ENCODE measurements around the gene PRPSAP1.

Gene PRPSAP1

DNA sequence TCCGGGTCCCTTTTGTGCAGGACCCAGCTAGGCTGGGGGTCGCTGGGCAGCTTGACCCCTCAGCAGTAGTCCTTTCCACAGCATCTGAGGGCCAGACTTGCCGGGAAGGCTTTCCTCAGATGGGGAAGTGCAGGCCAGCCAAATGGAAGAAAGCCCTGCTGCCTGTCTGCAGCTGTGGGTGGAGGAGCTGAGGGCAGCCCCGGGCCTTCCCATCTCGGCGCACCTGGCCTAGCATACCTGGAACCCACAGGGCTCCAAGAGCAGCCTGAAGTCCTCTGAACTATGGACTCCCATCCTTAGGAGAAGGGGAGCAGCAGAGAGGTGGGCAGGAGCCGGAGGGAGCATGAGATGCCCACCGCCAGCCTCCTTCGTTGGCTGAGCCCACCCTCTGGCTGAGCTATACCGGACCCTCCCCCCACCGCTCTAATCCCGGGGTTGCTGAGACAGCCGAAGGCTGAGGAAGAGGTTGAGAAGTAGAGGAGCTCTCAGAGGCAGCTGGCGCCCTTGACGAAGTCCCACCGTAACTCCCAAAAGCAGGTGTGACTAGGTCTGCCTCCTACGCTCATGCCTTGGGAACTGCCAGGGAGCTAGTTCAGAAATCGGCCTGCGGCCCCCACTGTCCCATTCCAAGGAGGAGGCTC lies 75.3 kb downstream of the PRPSAP1 start:
- H3K9me3 ChIP-seq (ENCODE audit: control extremely low read depth in 1 of 5, control insufficient read depth in 4 of 5, insufficient read depth in 2 of 5, low read depth in 1 of 5, low read length in 4 of 5), result no peaks in the 10 kb centered on the region
- 98% methylated on average over 14 of the region's 19 CpGs for WGBS (ENCODE audit: insufficient coverage)
- no peak for DNase-seq
- peaks cover 0 to 3% (median 0%) of the 10 kb centered on the region in 4 experiments for H3K36me3 ChIP-seq (ENCODE audit: control insufficient read depth in 4 of 4, insufficient read depth in 4 of 4, low read length in 3 of 4)
- H3K27ac ChIP-seq (ENCODE audit: insufficient read depth in 1 of 2, low read depth in 1 of 2, low read length in 2 of 2, poor library complexity in 1 of 2, severe bottlenecking in 2 of 2), result no peak overlapping the region
- H3K4me3 ChIP-seq (ENCODE audit: control insufficient read depth in 1 of 7, extremely low read depth in 1 of 7, insufficient read depth in 4 of 7, low read depth in 2 of 7, low read length in 6 of 7), result no peak overlapping the region
- H3K4me1 ChIP-seq (ENCODE audit: control extremely low read depth in 1 of 4, control insufficient read depth in 4 of 4, insufficient read depth in 4 of 4, low read length in 3 of 4), result peaks cover 0 to 34% (median 14%) of the 10 kb centered on the region in 4 experiments
- H3K27me3 ChIP-seq (replicated peaks in 2 of 5; ENCODE audit: control insufficient read depth in 4 of 5, insufficient read depth in 5 of 5, low read length in 4 of 5), result no peaks in the 10 kb centered on the region
- ChIA-PET CTCF (interaction anchor here (0.5 to 6.1 kb wide), 16 partner anchors 10 to 159 kb away, joined by 3 to 110 read pairs (median 7); partner anchors contain the start of gene FOXJ1), POLR2A (no interaction called here)

DNA sequence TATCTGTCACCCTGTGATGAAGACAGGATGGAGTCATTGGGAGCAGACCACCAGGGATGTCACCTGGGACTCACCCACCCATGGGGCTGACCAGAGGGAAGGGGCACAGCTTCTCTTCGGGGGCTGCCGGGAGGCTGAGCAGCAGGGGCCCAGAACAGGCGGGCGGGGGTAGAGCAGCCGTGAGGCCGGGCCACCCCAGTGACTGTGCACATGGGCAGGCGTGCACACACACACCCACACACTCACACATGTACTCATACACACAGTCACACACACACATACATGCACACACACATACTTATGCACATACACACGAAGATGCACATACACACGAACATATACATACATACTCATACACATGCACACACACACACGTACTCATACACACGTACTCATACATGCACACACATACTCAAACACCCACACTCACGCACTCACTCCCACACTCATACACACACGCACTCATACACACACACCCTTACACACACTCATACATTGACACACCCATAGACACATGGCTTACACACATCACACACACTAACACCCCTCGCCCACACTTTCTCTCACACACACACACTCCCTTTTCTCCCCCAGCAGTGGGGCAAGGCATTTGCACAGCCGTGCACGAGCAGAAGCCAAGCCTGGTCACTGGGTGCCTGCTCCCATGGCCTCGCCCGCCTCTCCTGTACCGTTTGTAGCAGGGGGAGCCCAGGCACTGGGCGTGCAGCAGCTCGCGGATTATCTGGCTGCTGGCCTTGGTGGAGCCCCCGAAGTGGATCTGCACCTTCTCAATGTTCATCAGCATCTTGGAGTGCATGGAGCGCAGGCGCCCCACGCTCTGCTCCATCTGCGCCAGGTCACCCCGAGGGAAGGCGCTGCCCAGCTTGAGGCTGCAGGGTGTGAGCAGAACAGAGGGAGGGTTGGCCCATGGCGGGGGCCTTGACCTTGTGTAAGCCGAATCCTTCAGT lies 76.1 kb downstream of the PRPSAP1 start:
- CTCF ChIA-PET, result interaction anchor here (0.5 to 6.1 kb wide), 13 partner anchors 9 to 158 kb away, joined by 3 to 110 read pairs (median 4); partner anchors contain the start of gene FOXJ1
- peaks cover 0 to 3% (median 0%) of the 10 kb centered on the region in 4 experiments for H3K36me3 ChIP-seq (ENCODE audit: control insufficient read depth in 4 of 4, insufficient read depth in 4 of 4, low read length in 3 of 4)
- peaks cover 0 to 39% (median 22%) of the 10 kb centered on the region in 4 experiments for H3K4me1 ChIP-seq (ENCODE audit: control extremely low read depth in 1 of 4, control insufficient read depth in 4 of 4, insufficient read depth in 4 of 4, low read length in 3 of 4)
- no peaks in the 10 kb centered on the region for H3K9me3 ChIP-seq (ENCODE audit: control extremely low read depth in 1 of 5, control insufficient read depth in 4 of 5, insufficient read depth in 2 of 5, low read depth in 1 of 5, low read length in 4 of 5)
- no peaks in the 10 kb centered on the region for H3K27me3 ChIP-seq (replicated peaks in 2 of 5; ENCODE audit: control insufficient read depth in 4 of 5, insufficient read depth in 5 of 5, low read length in 4 of 5)
- H3K4me3 ChIP-seq (ENCODE audit: control insufficient read depth in 1 of 7, extremely low read depth in 1 of 7, insufficient read depth in 4 of 7, low read depth in 2 of 7, low read length in 6 of 7), result no peak overlapping the region
- POLR2A ChIA-PET, result interaction anchor here (0.6 kb wide), 1 partner anchor 113 kb away, joined by 3 read pairs; no protein-coding TSS in a partner anchor
- DNase-seq, result no peak
- WGBS (ENCODE audit: insufficient coverage), result 98% methylated on average over 28 of the region's 31 CpGs
- H3K27ac ChIP-seq (ENCODE audit: insufficient read depth in 1 of 2, low read depth in 1 of 2, low read length in 2 of 2, poor library complexity in 1 of 2, severe bottlenecking in 2 of 2), result no peak overlapping the region

DNA sequence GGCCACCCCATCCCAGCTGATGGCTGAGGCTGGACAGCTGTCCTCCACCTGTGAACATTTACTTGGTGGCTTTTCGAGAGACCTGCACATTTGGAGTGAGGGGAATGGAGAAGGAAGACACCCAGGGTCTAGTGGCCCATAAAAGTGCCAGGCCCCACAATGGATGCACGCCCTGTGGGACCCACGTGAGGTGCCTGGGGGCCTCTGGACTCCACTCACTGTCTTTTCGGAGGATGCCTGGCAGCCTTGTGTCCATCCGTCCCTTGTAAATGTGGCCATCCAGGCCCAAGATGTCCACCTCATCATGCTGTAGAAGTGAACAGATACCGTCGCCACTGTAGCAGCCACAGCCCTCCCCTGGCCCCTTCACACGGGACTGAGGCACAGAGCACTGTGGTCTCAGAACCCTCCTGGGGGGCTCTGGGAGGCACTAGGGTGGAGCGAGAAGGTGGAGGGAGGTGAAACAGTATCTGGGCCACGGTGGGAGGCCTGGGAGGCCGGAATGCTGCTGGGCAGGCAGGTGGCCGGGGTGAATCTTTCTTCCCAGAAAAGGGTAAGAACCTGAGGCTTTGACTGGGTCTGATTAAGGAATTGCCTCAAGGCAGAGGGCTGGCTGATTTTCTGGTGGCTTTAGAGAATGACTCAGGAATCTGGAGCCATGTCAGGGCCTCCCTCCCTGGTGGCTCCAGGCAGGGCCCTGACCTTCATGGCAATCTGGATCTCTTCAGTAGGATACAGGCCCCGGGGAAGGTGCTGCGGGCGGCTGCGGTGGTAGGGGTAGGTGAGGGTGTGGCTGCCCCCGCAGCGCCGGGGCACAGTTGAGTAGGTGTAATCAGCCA lies 77.0 kb downstream of the PRPSAP1 start:
- 96% methylated on average over 17 of the region's 19 CpGs for WGBS (ENCODE audit: insufficient coverage)
- Histone ChIP-seq H3K4me3 (ENCODE audit: control insufficient read depth in 1 of 7, extremely low read depth in 1 of 7, insufficient read depth in 4 of 7, low read depth in 2 of 7, low read length in 6 of 7) (no peak overlapping the region), H3K27me3 (replicated peaks in 2 of 5; ENCODE audit: control insufficient read depth in 4 of 5, insufficient read depth in 5 of 5, low read length in 4 of 5) (no peaks in the 10 kb centered on the region), H3K27ac (ENCODE audit: insufficient read depth in 1 of 2, low read depth in 1 of 2, low read length in 2 of 2, poor library complexity in 1 of 2, severe bottlenecking in 2 of 2) (no peak overlapping the region), H3K9me3 (ENCODE audit: control extremely low read depth in 1 of 5, control insufficient read depth in 4 of 5, insufficient read depth in 2 of 5, low read depth in 1 of 5, low read length in 4 of 5) (no peaks in the 10 kb centered on the region), H3K4me1 (ENCODE audit: control extremely low read depth in 1 of 4, control insufficient read depth in 4 of 4, insufficient read depth in 4 of 4, low read length in 3 of 4) (peaks cover 0 to 48% (median 31%) of the 10 kb centered on the region in 4 experiments), H3K36me3 (ENCODE audit: control insufficient read depth in 4 of 4, insufficient read depth in 4 of 4, low read length in 3 of 4) (peaks cover 0 to 3% (median 0%) of the 10 kb centered on the region in 4 experiments)
- DNase-seq, result no peak
- ChIA-PET CTCF (interaction anchor here (1.4 to 4.0 kb wide), 4 partner anchors 13 to 262 kb away, joined by 3 to 27 read pairs (median 5); partner anchors contain the start of gene FOXJ1), POLR2A (no interaction called here)

DNA sequence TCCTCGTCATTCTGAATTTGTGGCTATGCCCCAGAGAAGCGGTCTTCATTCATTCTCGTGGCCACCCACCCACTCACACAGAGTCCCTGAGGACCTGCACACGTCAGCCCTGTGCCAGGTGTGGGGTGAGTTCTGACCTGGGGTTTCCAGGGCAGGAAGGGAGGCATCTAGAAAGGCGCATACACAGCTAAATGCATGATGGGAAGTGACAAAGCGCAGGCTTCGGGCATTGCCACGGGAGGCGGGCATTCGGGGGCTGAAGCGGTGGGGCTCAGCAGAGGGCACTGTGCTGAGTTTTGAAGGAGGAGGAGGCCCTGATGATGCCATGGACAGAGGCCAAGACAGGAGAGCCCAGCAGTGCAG lies 77.7 kb downstream of the PRPSAP1 start:
- H3K4me1 ChIP-seq (ENCODE audit: control extremely low read depth in 1 of 4, control insufficient read depth in 4 of 4, insufficient read depth in 4 of 4, low read length in 3 of 4), result peaks cover 0 to 55% (median 37%) of the 10 kb centered on the region in 4 experiments
- H3K9me3 ChIP-seq (ENCODE audit: control extremely low read depth in 1 of 5, control insufficient read depth in 4 of 5, insufficient read depth in 2 of 5, low read depth in 1 of 5, low read length in 4 of 5), result no peaks in the 10 kb centered on the region
- H3K4me3 ChIP-seq (ENCODE audit: control insufficient read depth in 1 of 7, extremely low read depth in 1 of 7, insufficient read depth in 4 of 7, low read depth in 2 of 7, low read length in 6 of 7), result no peak overlapping the region
- POLR2A ChIA-PET, result no interaction called here
- H3K27me3 ChIP-seq (replicated peaks in 2 of 5; ENCODE audit: control insufficient read depth in 4 of 5, insufficient read depth in 5 of 5, low read length in 4 of 5), result no peaks in the 10 kb centered on the region
- WGBS (ENCODE audit: insufficient coverage), result 71% methylated on average over 7 of the region's 11 CpGs
- DNase-seq, result peak in 1 of 3 donors; percentile 35
- no peak overlapping the region for H3K27ac ChIP-seq (ENCODE audit: insufficient read depth in 1 of 2, low read depth in 1 of 2, low read length in 2 of 2, poor library complexity in 1 of 2, severe bottlenecking in 2 of 2)
- CTCF ChIA-PET, result interaction anchor here (1.4 to 2.4 kb wide), 4 partner anchors 12 to 261 kb away, joined by 3 to 6 read pairs (median 5); no protein-coding TSS in a partner anchor
- peaks cover 0 to 5% (median 2%) of the 10 kb centered on the region in 4 experiments for H3K36me3 ChIP-seq (ENCODE audit: control insufficient read depth in 4 of 4, insufficient read depth in 4 of 4, low read length in 3 of 4)

DNA sequence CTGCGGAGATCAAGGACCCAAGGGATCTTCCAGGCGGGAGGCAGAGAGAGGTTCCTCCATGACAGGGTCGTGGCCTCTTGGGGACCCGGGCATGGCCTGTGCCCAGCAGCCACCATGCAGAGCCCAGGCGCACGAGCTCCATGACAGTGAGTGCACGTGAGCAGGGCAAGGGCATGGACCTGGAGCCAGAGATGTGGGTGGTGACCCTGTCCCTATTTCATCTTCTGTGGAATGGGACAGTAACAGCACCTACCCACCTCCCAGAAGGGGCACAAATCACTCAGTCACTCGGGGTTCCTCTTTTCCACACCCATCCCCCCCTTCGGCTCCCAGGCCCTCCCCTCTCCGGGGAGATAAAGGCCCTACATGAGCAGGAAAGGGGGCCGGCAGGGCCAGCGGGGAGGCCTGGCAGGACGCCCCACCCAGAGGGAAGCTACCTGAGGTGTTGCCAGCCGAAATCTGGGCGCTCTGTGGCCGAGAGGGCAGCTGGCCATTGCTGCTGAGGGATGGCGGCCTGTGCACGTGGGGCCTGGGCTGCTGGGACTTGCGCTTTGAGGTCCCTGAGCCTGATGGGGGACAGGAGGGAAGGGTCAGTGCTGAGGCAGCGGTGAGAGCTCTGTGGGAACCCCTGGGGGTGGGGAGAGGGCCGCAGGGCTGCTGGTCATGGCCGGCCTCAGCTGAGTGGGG lies 78.2 kb downstream of the PRPSAP1 start:
- Histone ChIP-seq H3K4me3 (ENCODE audit: control insufficient read depth in 1 of 7, extremely low read depth in 1 of 7, insufficient read depth in 4 of 7, low read depth in 2 of 7, low read length in 6 of 7) (no peak overlapping the region), H3K4me1 (ENCODE audit: control extremely low read depth in 1 of 4, control insufficient read depth in 4 of 4, insufficient read depth in 4 of 4, low read length in 3 of 4) (peaks cover 0 to 59% (median 40%) of the 10 kb centered on the region in 4 experiments), H3K36me3 (ENCODE audit: control insufficient read depth in 4 of 4, insufficient read depth in 4 of 4, low read length in 3 of 4) (peaks cover 0 to 10% (median 4%) of the 10 kb centered on the region in 4 experiments), H3K9me3 (ENCODE audit: control extremely low read depth in 1 of 5, control insufficient read depth in 4 of 5, insufficient read depth in 2 of 5, low read depth in 1 of 5, low read length in 4 of 5) (no peaks in the 10 kb centered on the region), H3K27ac (ENCODE audit: insufficient read depth in 1 of 2, low read depth in 1 of 2, low read length in 2 of 2, poor library complexity in 1 of 2, severe bottlenecking in 2 of 2) (no peak overlapping the region), H3K27me3 (replicated peaks in 2 of 5; ENCODE audit: control insufficient read depth in 4 of 5, insufficient read depth in 5 of 5, low read length in 4 of 5) (no peaks in the 10 kb centered on the region)
- CTCF ChIA-PET, result interaction anchor here (1.1 to 2.4 kb wide), 5 partner anchors 11 to 261 kb away, joined by 3 to 6 read pairs (median 5); no protein-coding TSS in a partner anchor
- 86% methylated on average over 18 of the region's 22 CpGs for WGBS (ENCODE audit: insufficient coverage)
- POLR2A ChIA-PET, result no interaction called here
- no peak for DNase-seq
